ENCODE results near the gene HSPA12A. TPM values are rescaled to one million over a fixed set of nuclear protein-coding genes. Genes with fewer than 3 reads are reported as not detected.

HSPA12A gene
- total RNA-seq, 1 experiment from 2014 or later, result 3.1 TPM

DNA sequence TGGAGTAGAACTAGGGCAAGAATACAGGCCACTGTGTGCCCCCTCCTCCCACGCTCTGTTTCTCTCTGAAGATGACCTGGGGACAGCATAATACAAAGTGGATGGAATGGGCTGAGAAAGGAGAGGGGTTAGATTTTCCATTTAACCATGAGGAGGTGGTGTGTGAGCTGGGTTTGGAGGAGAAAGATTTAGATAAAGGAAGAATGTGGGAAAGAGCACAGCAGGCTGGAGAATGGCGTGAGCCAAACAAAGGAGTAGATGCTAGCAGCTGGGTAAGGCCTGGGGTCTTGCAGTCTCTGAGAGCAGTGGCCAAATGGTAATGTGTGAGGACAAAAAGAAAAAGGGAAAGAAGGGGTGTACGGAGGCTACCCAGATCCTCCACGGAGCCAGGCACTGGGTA lies 113.0 kb downstream of the HSPA12A start:
- Histone ChIP-seq H3K4me1 (ENCODE audit: insufficient read depth, low read length) (no peaks in the 10 kb centered on the region), H3K79me2 (ENCODE audit: low read length) (no peaks in the 10 kb centered on the region), H3K27me3 (ENCODE audit: low read length) (peaks cover 11% of the 10 kb centered on the region; the same call in 1 of the 2 replicates), H3K36me3 (ENCODE audit: low read depth, low read length) (no peaks in the 10 kb centered on the region), H3F3A (ENCODE audit: low read length, unreplicated experiment) (no peaks in the 10 kb centered on the region), H3K4me3 (ENCODE audit: low read length) (no peak overlapping the region), H3K9me2 (replicated peaks; ENCODE audit: low read length) (no peaks in the 10 kb centered on the region), H3K9me3 (ENCODE audit: low read length) (no peaks in the 10 kb centered on the region), H2AFZ (ENCODE audit: low read length) (no peak overlapping the region), H3K9ac (ENCODE audit: low read length) (no peak overlapping the region), H3K4me2 (ENCODE audit: low read length) (no peak overlapping the region), H4K20me1 (ENCODE audit: low read length) (no peaks in the 10 kb centered on the region), H3K27ac (ENCODE audit: low read length) (no peak overlapping the region)
- CTCF ChIA-PET, result no interaction called here
- POLR2A ChIA-PET (ENCODE audit: unreplicated experiment), result no interaction called here
- no TSS peak for BruUV-seq (replicated peaks)
- intact Hi-C loops (cut with micrococcal nuclease), result no loop called here
- ATAC-seq, result no peak
- TF ChIP-seq, protein P1, sequence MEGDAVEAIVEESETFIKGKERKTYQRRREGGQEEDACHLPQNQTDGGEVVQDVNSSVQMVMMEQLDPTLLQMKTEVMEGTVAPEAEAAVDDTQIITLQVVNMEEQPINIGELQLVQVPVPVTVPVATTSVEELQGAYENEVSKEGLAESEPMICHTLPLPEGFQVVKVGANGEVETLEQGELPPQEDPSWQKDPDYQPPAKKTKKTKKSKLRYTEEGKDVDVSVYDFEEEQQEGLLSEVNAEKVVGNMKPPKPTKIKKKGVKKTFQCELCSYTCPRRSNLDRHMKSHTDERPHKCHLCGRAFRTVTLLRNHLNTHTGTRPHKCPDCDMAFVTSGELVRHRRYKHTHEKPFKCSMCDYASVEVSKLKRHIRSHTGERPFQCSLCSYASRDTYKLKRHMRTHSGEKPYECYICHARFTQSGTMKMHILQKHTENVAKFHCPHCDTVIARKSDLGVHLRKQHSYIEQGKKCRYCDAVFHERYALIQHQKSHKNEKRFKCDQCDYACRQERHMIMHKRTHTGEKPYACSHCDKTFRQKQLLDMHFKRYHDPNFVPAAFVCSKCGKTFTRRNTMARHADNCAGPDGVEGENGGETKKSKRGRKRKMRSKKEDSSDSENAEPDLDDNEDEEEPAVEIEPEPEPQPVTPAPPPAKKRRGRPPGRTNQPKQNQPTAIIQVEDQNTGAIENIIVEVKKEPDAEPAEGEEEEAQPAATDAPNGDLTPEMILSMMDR (conservative IDR thresholded peaks at IDR 0.05; ENCODE audit: low read depth, low read length), result no peak
- no peak for TF ChIP-seq EZH2phosphoT487 (IDR thresholded peaks at IDR 0.05; ENCODE audit: borderline replicate concordance, low read length)
- no peak for TF ChIP-seq EZH2 (IDR thresholded peaks at IDR 0.05; ENCODE audit: low read length, unreplicated experiment)
- DNase-seq, result no peak

DNA sequence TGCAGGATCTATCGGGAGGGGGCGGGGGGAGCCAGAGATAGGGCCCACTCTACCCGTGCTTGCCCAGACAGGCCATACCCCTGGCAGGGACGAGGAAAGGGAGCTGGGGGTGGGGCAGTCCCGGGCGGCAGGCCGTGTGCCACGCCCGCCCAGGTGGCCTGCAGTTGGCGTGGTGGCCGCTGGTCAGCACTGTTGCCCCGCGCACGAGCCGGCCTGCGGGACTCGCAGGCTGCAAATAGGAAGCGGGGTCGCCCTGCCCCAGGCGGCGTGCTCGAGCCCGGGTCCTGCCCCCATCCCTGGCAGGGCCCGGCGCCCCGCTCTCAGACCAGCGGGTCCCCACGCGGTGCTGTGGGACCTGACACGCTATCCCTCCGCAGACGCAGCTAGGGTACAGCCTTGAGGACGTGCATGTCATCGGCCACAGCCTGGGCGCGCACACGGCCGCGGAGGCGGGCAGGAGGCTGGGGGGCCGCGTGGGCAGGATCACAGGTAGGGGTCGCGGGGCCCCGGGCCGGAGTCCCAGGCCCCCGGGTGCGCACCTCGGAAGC lies 114.9 kb downstream of the HSPA12A start:
- no peaks in the 10 kb centered on the region for H3K36me3 ChIP-seq (ENCODE audit: low read depth, low read length)
- POLR2A ChIA-PET (ENCODE audit: unreplicated experiment), result no interaction called here
- TF ChIP-seq, protein P1 (conservative IDR thresholded peaks at IDR 0.05; ENCODE audit: low read depth, low read length), result peak; percentile 61
- TF ChIP-seq EZH2phosphoT487 (IDR thresholded peaks at IDR 0.05; ENCODE audit: borderline replicate concordance, low read length) (no peak), EZH2 (IDR thresholded peaks at IDR 0.05; ENCODE audit: low read length, unreplicated experiment) (no peak)
- no peak overlapping the region for H3K27ac ChIP-seq (ENCODE audit: low read length)
- H3K9ac ChIP-seq (ENCODE audit: low read length), result no peak overlapping the region
- H3K4me2 ChIP-seq (ENCODE audit: low read length), result peak overlapping the region; percentile 81
- no peaks in the 10 kb centered on the region for H3F3A ChIP-seq (ENCODE audit: low read length, unreplicated experiment)
- H3K79me2 ChIP-seq (ENCODE audit: low read length), result no peaks in the 10 kb centered on the region
- no peaks in the 10 kb centered on the region for H3K9me2 ChIP-seq (replicated peaks; ENCODE audit: low read length)
- H3K4me3 ChIP-seq (ENCODE audit: low read length), result peak overlapping the region; percentile 61
- H4K20me1 ChIP-seq (ENCODE audit: low read length), result no peaks in the 10 kb centered on the region
- CTCF ChIA-PET, result interaction anchor here (0.6 kb wide), 2 partner anchors 55 to 511 kb away, joined by 4 to 8 read pairs; no protein-coding TSS in a partner anchor
- no peaks in the 10 kb centered on the region for H3K4me1 ChIP-seq (ENCODE audit: insufficient read depth, low read length)
- intact Hi-C loops (cut with micrococcal nuclease), result no loop called here
- peak; percentile 42 for DNase-seq
- no TSS peak for BruUV-seq (replicated peaks)
- peak; percentile 54; the same call in 1 of the 2 replicates for ATAC-seq
- peaks cover 18% of the 10 kb centered on the region; the same call in 1 of the 2 replicates for H3K27me3 ChIP-seq (ENCODE audit: low read length)
- peak overlapping the region; percentile 71 for H2AFZ ChIP-seq (ENCODE audit: low read length)
- H3K9me3 ChIP-seq (ENCODE audit: low read length), result no peaks in the 10 kb centered on the region

DNA sequence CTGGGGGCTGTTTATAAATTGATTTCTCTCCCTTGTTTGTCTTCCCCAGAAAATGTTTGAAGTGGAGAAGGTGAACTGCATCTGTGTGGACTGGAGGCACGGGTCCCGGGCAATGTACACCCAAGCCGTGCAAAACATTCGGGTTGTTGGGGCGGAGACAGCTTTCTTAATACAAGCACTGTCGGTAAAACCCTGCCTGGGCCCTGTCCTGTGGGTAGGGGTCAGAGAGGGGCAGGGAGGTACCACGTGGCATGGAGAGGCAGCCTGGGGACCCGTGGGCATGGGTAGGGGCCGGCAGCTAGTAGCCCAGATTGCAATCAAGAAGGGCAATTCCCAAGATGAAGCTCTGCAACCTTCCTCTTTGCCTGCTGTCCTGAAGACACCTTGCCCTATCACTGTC lies 115.6 kb downstream of the HSPA12A start:
- Histone ChIP-seq H4K20me1 (ENCODE audit: low read length) (no peaks in the 10 kb centered on the region), H3K36me3 (ENCODE audit: low read depth, low read length) (no peaks in the 10 kb centered on the region), H3K27ac (ENCODE audit: low read length) (no peak overlapping the region), H3K79me2 (ENCODE audit: low read length) (no peaks in the 10 kb centered on the region), H3K4me3 (ENCODE audit: low read length) (no peak overlapping the region), H3K9ac (ENCODE audit: low read length) (no peak overlapping the region), H3K9me3 (ENCODE audit: low read length) (no peaks in the 10 kb centered on the region), H2AFZ (ENCODE audit: low read length) (no peak overlapping the region), H3K27me3 (ENCODE audit: low read length) (peaks cover 22% of the 10 kb centered on the region; the same call in 1 of the 2 replicates), H3K4me1 (ENCODE audit: insufficient read depth, low read length) (no peaks in the 10 kb centered on the region), H3F3A (ENCODE audit: low read length, unreplicated experiment) (no peaks in the 10 kb centered on the region), H3K4me2 (ENCODE audit: low read length) (no peak overlapping the region), H3K9me2 (replicated peaks; ENCODE audit: low read length) (no peaks in the 10 kb centered on the region)
- ATAC-seq (no peak), DNase-seq (no peak)
- TF ChIP-seq EZH2phosphoT487 (IDR thresholded peaks at IDR 0.05; ENCODE audit: borderline replicate concordance, low read length) (no peak), EZH2 (IDR thresholded peaks at IDR 0.05; ENCODE audit: low read length, unreplicated experiment) (no peak)
- TF ChIP-seq, protein P1 (conservative IDR thresholded peaks at IDR 0.05; ENCODE audit: low read depth, low read length), result no peak
- ChIA-PET POLR2A (ENCODE audit: unreplicated experiment) (no interaction called here), CTCF (interaction anchor here (0.6 kb wide), 2 partner anchors 56 to 512 kb away, joined by 4 to 8 read pairs; no protein-coding TSS in a partner anchor)
- BruUV-seq (replicated peaks), result no TSS peak
- intact Hi-C loops (cut with micrococcal nuclease), result no loop called here
